DMS114 treated with DMSO at 0.1 percent for 48 hours (cell line): ENCODE measurements around the gene STYX.
"Not testable (repeated sequence)": the region's sequence is repeated elsewhere in the genome, so short reads cannot be mapped to it uniquely, and the experiment has no call there.

Experiments used
- DNase-seq: peaks from one replicate; lab custom pipeline; 2025; ENCODE audit not compliant: unreplicated experiment; lab: John Stamatoyannopoulos, UW

The STYX gene

DNA sequence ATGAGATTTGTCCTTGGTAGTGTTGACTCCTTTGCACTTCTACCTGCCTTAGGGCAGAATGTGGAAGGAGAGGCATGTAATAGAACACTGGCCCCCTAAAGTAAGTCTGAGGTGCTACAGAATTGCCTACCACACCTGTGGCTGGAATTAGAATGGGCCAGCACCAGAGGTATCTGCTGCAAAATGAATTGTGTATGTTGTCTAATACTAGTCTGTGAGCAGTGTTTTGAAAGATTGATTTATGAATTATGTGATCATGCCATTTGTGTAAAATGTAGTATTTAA lies 5.7 kb upstream of the STYX start:
- DNase-seq, result no peak

DNA sequence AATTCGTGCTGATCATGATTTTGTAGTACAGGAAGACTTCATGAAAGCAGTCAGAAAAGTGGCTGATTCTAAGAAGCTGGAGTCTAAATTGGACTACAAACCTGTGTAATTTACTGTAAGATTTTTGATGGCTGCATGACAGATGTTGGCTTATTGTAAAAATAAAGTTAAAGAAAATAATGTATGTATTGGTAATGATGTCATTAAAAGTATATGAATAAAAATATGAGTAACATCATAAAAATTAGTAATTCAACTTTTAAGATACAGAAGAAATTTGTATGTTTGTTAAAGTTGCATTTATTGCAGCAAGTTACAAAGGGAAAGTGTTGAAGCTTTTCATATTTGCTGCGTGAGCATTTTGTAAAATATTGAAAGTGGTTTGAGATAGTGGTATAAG lies 2.5 kb upstream of the STYX start:
- DNase-seq, result not testable (repeated sequence)

DNA sequence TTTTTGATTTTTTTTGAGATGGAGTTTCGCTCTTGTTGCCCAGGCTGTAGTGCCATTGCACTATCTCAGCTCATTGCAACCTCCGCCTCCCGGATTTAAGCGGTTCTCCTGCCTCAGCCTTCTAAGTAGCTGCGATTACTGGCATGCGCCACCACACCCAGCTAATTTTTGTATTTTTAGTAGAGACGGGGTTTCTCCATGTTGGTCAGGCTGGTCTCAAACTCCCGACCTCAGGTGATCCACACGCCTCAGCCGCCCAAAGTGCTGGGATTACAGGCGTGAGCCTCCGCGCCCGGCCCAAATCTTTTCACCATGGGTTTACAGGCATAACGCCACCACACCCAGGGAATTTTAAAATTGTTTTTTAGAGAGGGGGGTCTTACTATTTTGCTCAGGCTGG lies 931 bp upstream of the STYX start:
- DNase-seq, result not testable (repeated sequence)

DNA sequence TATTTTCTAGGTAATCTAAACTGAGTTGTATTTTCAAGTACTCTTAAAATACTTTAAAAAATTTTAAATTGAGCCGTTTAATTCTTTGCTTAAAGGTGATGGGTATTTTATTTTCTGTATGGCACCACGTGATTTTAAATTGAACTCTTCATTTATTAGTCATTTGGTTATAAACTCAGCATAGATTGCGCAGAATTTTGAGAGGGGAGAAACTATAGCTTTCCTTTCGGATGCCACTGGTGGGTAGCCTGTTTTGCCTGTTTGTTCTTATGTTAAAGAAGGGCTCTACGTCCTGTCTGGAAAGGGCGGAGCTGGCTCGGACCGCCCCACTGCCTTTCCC lies 411 bp upstream of the STYX start:
- no peak for DNase-seq

DNA sequence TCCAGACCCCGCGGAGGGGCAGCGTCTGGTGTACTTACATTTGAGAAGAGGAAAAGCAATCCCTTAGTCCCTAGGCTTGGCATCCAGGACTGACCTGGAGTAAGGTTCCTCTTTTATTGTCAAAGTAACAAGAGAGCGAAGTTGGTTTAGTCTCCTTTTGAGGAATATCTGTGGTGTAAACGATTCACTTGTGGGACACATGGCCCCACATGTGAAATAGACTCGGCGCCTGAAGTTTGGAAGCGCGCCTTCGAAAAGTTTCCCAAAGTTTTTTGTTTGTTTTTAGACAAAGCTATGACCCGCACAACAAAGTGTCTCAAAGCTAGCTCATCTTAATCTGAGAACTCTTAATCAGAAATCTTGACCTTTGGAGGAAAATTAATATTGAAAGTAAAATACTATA lies 744 bp downstream of the STYX start:
- no peak for DNase-seq

DNA sequence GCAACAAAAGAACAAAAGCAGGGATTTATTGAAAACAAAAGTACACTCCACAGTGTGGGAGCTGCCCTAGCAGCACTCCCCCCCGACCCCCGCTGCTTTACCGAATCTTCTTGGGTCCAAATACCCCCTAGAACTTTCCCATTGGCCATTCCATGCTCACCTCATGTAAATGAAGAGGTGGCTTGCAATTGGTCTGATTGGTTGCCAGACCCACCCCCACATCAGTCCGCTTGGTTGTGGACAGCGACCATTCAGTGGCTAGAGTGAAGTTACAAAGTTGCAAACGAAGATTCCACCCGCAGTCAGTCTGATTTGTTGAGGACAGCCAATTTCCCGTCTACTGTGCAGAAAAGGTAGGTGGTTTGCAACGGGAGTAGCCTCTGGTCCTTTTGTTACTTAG lies 3.9 kb downstream of the STYX start:
- DNase-seq, result no peak

DNA sequence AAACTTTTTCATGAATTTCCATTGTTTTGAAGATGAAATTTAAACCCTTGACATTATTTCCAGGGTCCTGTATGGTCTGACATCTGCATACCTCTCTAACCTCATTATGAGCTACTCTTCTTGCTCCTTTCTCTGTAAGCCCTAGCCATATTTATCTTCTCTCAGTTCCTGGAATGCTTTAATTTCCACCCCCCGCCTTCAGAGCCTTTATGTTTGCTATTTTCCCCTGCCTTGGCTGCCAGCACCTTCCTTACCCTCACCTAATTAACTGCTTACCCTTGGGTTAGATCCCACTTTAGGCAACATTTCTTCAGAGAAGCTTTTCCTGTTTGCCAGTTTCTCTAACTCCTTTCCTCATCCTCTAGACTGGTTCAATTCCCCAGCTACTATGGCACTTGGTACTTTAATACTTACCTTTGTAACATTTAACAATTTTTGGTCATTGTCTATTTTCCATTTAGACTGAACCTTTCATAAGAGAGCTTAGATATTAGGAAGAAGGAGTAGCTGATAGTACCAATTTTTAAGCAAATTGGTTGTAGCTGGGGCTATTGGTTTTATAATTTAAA lies 6.0 kb downstream of the STYX start:
- DNase-seq, result no peak

DNA sequence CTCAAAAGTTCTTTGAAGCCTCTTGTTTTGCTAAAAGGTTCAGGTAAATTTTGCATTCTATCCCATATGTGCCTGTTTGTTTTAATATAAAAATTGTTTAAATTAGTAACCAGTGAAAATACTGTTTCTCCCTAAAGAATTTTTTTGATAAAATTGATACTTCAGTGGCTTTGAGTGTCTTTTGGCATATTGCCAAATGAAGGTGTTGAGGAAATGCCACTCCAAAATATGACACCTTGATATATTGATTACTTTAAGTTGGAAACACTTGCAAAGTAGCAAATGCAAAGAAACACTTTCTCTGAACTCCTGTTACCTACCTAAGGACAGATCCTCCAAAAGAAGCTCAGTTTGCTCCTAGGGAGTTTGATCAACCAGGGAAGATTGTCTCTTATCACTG lies 8.4 kb downstream of the STYX start:
- no peak for DNase-seq

DNA sequence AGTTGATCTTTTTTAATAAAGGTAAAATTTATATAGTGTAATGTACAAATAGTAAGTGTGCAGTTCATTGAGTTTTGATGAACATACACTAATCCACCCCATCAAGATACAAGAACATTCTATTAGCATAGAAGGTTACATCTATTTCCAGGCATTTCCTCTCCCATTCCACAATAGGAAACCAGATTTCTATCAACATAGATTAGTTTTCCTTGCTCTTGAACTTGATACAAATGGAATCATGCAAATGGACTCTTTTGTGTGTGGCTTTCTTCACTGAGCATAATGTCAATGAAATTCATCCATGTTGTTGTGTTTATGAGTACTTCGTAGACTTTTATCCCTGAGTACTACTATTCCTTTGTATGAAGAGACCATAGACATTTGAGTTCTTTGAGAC lies 10.8 kb downstream of the STYX start:
- DNase-seq, result no peak

DNA sequence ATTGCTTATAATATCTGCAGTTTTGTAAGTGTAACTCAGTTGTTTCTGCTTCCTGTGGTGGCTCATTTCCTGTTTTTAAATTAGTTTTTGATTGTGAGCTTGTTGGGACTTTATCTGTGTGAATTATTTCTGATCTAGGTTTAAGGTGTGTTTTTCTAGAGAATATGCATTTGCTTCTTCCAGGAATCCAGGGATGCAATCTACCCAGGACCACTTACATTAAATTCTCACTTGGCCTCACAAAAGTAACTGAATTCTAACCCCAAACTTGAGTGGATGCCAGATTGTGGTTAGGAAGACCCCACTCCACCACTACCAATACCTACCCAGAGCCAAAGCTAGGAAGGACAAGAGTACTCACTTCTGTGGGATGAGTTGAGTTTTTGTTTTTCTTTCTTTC lies 11.9 kb downstream of the STYX start:
- DNase-seq, result no peak

DNA sequence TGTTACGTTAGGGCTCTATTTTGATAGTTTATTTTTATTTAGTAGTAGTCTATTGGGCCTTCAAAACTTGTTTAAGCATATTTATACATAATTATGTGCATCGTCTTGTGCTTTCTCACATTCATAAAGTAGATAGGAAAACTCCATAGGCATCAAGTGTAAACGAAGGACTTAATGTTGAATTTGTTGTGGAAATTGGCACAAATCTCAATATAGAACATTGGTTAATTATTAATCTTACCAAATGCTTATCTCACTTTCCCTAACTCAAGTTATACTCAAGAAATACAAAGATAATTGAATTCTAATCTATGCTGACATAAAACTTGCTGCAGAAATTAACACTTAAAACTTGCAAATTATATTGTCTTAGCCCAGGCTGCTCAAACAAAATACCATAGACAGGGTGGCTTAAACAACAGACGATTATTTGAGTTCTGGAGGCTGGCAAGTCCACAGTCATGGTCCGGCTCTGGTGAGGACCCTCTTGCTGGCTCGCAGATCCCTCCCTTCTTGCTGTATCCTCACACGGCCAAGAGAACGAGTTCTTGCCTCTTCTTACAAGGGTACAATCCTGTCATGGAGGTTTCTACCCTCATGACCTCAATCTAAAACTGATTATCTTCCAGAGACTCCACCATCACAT lies 18.8 kb downstream of the STYX start:
- no peak for DNase-seq

DNA sequence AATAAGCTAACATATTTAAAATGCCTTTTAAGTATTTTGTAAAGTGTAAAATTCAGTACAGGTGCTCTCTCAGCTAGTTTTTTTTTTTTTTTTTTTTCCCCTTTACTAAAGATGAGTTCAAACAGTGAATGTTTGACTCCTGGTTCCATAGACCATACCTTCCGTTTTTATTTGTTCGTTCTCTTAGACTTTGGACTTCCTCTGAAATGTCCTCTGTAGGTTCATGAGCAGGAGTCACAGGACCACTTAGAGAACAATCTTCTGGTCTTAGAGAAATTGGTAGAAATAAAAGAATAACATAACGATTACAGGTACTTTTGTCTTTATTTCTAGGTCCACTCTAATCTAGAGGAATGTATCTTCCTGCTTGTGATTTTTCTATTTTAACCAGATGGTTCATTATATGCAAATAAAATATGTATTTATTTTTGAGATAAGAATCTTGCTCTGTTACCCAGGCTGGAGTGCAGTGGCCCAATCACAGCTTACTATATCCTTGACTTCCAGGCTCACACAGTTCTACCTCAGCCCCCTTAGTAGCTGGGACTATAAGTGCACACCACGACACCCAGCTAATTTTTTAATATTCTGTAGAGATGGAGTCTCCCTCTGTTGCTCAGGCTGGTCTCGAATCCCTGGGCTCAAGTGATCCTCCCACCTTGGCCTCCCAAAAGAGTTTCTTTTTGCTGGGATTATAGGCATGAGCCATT lies 25.8 kb downstream of the STYX start:
- DNase-seq, result no peak

DNA sequence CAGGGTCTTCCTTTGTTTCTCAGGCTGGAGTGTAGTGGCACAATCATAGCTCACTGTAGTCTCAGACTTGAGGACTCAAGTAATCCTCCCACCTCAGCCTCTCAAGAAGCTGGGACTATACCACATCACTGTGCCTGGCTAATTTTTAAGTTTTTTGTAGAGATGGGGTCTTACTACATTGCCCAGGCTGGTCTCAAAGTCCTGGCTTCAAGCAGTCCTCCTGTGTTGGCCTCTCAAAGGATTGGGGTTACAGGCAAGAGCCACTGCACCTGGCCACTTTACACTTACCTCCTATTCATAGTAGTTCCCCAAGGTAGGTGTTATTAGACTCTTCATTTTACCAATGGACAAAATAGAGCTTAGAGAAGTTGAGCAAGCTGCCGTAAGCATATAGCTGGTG lies 29.2 kb downstream of the STYX start:
- DNase-seq, result no peak

DNA sequence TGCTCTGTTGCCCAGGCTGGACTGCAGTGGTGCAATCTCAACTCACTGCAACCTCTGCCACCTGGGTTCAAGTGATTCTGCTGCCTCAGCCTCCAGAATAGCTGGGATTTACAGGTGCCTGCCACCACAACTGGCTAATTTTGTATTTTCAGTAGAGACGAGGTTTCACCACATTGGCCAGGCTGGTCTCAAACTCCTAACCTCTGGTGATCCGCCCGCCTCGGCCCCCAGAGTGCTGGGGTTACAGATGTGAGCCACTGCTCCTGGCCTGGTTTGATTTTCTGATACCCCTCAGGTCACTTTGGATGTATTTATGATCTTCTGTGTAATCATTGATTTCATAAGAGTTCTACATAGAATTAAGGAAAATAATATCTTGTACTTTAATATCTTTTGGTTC lies 33.0 kb downstream of the STYX start:
- DNase-seq, result not testable (repeated sequence)

DNA sequence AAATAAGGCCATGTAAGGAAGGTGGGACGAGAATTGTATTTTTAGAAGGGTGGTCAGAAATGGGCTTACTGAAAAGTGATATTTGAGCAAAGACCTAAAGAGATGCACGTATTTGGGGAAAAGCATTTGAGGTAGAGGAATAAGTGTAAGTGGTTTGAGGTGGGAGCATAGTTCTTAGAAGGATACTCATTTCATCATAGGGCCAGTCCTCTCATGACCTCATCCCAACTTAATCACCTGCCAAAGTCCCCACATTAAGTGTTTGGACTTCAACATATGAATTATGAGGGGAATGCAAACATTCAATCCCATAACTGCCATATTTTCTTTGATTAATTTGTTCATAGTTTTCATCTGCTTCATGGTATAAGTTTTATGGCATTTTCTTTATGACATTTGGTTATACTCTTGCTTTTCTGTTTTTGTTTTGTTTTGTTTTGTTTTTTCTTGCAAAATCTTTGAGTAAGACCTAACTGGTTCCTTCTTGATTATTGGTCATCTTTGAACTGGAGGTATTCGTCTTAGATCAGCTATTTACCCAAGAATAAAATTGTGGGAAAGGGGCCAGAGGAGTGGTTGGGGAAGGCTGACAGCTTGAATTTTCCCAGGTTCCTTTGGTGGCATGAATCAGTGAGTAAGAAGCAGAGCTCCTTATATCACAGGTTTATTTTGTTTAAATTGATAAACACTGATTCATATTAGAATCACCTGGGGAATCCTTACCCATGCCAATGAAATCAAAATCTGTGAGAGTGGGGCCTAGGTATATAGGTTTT lies 37.3 kb downstream of the STYX start:
- no peak for DNase-seq

DNA sequence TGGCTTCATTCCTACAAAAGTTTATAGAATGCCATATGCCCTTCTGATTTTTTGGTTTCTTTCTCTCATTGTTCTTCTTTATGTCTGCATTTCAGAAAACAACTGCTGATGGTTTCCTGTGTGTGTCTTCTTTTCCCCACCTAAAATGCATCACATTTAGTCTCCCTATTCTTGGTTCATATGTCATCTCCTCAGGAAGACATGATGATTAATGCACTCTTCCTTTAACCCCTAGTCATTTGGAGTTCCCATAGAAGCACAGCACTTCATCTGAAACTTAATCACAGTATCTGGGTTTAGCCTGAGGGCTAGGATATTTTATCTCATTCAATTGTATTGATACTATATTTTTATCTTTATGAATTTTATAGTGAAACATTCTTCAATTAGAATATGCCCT lies 39.9 kb downstream of the STYX start:
- DNase-seq, result no peak

DNA sequence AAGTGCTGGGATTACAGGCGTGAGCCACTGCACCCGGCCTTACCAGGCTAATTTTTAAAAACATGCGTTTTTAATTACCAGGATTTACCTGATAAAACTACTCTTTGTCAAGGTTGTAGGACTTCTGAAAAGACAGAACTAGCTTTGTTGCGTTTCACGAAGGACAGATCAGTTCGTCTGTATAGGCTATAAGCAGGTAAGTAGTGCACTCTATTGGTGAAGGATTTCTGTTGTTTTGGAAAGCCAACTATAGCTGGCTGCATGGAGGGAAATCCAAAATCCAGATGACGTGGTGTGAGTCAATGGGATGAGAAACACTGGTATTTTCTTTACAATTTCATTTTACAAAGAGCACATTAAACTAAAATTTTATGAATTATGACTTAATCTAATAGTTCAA lies 46.9 kb downstream of the STYX start:
- no peak for DNase-seq

DNA sequence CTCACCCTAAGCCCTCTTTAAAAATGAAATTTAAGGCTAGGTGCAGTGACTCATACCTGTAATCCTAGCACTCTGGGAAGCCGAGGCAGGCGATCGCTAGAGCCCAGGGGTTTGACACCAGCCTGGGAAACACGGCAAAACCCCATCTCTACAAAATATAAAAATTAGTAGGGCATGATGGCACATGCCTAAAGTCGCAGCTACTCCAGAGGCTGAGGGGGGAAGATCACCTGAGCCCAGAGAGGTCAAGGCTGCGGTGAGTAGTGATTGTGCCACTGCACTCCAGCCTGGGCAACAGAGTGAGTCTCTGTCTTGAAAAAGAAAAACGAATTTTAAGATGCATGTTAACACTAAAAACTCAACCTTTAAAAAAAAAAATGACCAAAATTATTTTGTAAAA lies 48.7 kb downstream of the STYX start:
- DNase-seq, result no peak

DNA sequence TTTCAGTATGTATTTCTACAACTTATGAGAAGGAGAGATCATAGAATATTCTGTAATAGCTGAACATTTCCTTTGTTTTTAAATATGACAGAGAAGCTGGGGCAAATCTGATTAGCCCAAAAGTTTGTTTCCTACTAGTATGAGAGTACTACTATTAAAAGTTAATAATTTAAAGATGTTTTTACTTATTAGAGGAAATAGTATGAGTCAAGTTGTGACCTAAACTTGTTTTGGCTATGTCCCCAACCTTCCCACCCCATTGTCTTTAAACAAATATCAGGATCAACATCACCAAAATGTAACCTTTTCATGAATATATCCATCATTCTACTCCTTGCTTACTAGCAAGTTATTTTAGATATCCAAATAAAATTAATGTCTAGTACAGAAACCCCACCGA lies 50.9 kb downstream of the STYX start:
- DNase-seq, result no peak

DNA sequence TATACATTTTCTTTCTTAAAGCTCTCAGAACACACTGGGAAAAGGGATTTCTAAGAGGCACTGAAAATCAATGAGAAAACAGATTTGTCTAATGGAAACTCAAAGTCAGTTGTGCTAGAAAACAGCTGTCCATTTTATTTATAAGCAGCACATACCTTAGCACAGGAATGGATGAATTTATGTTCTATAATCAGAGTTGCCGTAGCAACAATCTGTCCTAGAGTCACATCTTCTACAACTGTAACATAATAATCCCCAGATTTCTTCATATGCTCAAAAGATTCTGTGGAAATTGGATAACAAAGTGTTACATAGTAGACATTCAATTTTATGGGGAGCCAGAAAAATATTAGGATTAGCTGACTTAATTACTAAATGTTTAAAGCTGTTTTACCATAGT lies 51.7 kb downstream of the STYX start:
- no peak for DNase-seq

DNA sequence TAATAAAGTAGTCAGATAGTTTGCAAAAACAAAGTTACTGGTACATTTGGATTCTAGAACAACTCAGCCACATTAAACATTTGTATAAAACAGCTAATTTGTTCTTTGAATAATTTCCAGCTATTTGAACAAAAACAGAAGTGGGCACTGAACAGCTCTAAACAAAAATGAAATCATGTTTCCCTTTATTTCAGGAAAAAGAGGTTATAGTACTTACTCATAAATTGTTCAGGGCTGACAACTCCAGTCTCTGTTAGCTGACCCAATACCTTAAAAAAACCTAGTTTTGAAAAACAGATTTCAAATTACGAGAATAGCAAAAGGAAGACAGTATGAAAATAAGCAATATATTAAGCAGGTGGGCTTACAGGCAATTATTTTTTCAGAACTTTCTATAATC lies 53.2 kb downstream of the STYX start:
- DNase-seq, result no peak

DNA sequence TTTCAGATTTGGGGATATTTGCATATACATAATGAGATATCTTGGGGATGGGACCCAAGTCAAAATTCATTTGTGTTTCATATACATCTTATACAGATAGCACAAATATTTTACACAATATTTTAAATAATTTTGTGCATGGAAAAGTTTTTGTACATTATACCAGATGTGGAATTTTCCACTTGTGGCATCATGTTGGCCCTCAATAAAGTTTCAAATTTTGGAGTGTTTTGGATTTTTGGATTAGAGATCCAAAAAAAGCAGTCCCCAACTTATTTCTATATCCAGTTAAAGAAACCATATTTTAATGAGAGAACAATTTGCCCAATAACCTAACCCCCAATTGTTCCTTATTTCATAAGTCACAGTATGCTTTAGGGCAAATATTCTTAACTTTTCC lies 56.9 kb downstream of the STYX start:
- no peak for DNase-seq
